Effector CD8-positive, alpha-beta T cell (primary cell): ENCODE measurements around the gene ABHD17B.

Experiments
- DNase-seq: peaks from one replicate; lab custom pipeline; 2025; lab: John Stamatoyannopoulos, UW

ABHD17B gene

DNA sequence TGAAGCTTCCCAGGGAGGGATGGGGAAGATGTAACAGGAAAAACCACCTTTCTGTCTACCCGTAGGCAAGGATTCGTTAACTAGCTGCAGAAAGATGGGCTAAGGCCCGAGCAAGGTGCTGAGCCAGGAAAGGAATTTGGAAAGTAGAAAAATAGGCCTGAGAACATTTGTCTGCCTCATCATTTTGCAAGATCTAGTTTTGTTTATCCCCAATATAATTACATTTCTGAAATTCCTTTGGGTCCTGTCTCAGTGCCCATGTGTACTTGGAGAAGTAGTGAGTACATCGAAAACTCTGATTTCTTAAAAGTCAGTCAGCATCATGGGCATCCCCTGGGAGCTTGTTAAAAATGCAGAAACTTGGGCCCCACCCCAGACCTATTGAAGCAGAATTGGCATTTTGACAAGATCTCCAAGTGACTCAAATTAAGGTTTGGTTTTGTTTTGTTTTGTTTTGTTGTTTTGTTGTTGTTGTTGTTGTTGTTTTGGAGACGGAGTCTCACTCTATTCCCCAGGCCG, 90.5 kb downstream of the ABHD17B start:
- no peak for DNase-seq

- peak; percentile 19 for DNase-seq
These were observed 91.8 kb downstream of the ABHD17B start for GRCh38 chr9:71819115-71819739.

DNA sequence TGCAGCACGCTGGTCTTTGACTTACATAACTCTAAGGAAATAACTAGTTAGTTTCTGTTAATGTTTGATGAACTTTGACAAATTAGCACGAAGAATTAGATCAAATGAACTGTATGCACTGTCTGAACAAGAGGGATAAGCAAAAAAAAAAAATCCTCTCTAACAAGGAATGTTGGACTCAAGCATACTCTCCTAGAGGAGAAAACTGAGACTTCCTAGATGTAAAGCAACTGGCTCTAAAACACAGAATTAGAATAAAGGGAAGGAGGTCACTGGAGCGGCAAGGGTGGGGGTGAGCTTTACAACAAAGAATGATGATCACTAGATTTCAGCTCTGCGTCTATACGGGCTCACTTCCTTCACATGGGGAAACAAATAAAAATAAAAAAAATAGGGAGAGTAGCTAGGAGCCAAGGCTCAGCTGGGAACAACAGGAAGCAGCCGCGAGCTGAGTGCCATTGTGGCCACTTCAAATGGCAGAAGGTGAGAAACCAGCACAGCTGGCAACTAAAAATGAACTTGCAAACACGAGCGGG, 94.0 kb downstream of the ABHD17B start:
- no peak for DNase-seq
